ENCODE results near the gene ATL3.

DNA sequence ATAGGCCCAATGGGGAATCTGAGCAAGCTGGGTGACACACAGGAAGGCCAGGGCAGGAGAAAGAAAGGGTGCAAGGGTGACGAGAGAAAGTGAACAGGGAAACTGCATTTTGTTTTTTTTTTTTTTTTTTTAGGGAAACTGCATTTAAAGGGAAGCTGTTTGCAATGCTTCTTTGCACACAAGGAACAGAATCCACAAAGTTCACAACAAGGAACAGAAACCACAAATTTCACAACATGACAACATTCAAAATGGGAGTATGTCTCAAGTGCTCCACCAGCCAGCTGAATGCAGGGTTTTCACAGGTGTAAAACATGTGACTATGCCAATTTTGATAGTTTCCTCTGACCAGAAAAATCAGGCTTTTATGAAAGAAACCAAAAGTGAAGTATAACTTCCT lies 50.1 kb downstream of the ATL3 start:
- TF ChIP-seq CTCF (IDR thresholded peaks at IDR 0.05) (no peak), POLR2A (IDR thresholded peaks at IDR 0.05) (no peak)

Measured in suprapubic skin (tissue), 3 donors.